ENCODE data around the gene S1PR1. TPM values are rescaled to one million over a fixed set of nuclear protein-coding genes. Genes with fewer than 3 reads are reported as not detected.
"Not testable (repeated sequence)": the region's sequence is repeated elsewhere in the genome, so short reads cannot be mapped to it uniquely, and the experiment has no call there.

S1PR1 gene
- total RNA-seq, 1 donor from 2014 or later, result 291 TPM

DNA sequence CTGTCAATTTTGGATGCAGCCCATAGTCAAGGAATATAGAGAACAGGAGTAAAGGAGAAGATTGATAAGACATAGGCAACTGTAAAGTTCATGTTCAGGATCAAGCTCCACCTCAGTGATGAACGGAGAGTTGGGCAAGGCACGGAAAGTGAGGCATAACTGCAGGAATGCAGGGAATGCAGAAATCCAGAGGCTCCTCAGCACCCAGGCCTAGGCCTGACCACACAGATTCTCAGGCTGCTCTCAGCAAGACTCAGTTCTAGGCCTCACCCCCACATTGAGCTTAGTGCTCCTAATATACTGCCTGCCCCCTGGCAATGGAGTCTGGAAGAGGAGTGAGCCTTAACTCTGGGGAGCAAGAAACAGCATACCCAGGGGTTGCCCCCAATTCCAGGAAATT is 36.3 kb upstream of the S1PR1 start:
- Histone ChIP-seq H3K9me3 (no peaks in the 10 kb centered on the region), H3K4me3 (no peak overlapping the region), H3K4me1 (no peaks in the 10 kb centered on the region), H3K27ac (no peak overlapping the region), H3K27me3 (no peaks in the 10 kb centered on the region), H3K36me3 (no peaks in the 10 kb centered on the region)
- DNase-seq (ENCODE audit: low spot score in 2 of 2), result no peak
- intact Hi-C loops (cut with DNase I), result no loop called here
- no peak for TF ChIP-seq CTCF (IDR thresholded peaks at IDR 0.05)

GRCh38 chr1:101203820-101204540 is 32.8 kb upstream of the S1PR1 start:
- H3K4me1 ChIP-seq, result peaks cover 0 to 14% of the 10 kb centered on the region in 2 donors
- TF ChIP-seq CTCF (IDR thresholded peaks at IDR 0.05), result no peak
- DNase-seq (ENCODE audit: low spot score in 2 of 2), result no peak
- intact Hi-C loops (cut with DNase I), result no loop called here
- no peak overlapping the region for H3K27ac ChIP-seq
- no peaks in the 10 kb centered on the region for H3K9me3 ChIP-seq
- no peaks in the 10 kb centered on the region for H3K36me3 ChIP-seq
- no peak overlapping the region for H3K4me3 ChIP-seq
- no peaks in the 10 kb centered on the region for H3K27me3 ChIP-seq

DNA sequence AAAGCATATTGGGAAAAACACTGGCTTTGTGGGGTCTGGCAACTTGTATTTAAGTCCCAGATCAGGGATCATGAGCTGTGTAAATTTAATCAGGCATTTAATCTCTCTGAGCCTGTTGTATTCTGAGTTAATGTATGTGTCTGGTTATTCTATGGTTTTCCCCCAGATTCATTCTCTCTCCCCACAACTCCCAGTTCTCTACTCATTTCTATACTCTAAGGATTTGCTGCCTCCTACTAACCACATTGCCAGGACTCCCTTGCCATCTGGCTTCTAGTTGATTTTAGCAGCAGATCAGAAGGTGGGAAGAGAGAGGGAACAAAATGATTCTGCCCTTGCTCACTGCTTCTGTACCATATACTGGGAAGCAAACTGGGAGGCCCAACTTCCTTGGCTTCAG is 31.4 kb upstream of the S1PR1 start:
- no peak overlapping the region for H3K27ac ChIP-seq
- H3K27me3 ChIP-seq, result no peaks in the 10 kb centered on the region
- peaks cover 0 to 19% of the 10 kb centered on the region in 2 donors for H3K4me1 ChIP-seq
- intact Hi-C loops (cut with DNase I), result no loop called here
- no peak for DNase-seq (ENCODE audit: low spot score in 2 of 2)
- TF ChIP-seq CTCF (IDR thresholded peaks at IDR 0.05), result no peak
- no peaks in the 10 kb centered on the region for H3K36me3 ChIP-seq
- H3K4me3 ChIP-seq, result no peak overlapping the region
- H3K9me3 ChIP-seq, result no peaks in the 10 kb centered on the region

GRCh38 chr1:101206139-101206538 is 30.7 kb upstream of the S1PR1 start:
- H3K27me3 ChIP-seq; H3K9me3 ChIP-seq; intact Hi-C loops (cut with DNase I); H3K36me3 ChIP-seq; H3K4me3 ChIP-seq; DNase-seq (ENCODE audit: low spot score in 2 of 2); H3K27ac ChIP-seq: not testable (repeated sequence)
- H3K4me1 ChIP-seq, result peaks cover 0 to 19% of the 10 kb centered on the region in 2 donors

DNA sequence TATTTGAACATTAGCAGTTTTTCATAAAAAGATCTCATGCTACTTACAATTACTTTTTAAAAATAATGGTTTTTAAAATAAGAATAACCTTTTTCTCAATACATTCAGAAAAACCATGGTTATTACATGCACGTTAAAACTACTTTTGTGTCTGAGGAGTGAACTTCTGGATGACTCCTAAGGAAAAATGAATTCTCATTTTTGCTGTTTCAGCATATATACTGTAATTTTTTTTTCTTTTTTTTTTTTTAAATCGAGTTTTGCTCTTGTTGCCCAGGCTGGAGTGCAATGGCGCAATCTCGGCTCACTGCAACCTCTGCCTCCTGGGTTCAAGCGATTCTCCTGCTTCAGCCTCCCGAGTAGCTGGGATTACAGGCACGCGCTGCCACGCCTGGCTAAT is 29.5 kb upstream of the S1PR1 start:
- H3K4me3 ChIP-seq; intact Hi-C loops (cut with DNase I): not testable (repeated sequence)

DNA sequence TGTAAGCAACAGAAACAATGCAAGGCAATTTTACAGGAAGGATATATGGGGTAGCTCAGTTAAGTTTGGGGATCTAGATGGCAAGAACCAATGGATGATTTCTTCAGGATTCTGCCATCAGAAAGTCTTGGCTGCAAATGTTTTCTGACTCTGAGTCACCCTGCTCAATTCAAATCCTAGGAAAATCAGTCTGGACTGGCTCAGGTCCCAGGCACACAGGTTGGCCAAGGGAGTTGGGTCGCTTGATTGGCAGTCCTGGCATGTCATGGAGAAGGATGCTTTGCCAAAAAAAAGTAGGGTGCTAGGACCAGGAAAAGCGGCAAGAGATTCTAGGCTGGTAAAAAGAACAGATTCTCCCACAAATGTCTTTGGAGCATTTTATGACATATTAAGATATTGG is 28.9 kb upstream of the S1PR1 start:
- intact Hi-C loops (cut with DNase I), result no loop called here
- Histone ChIP-seq H3K4me1 (peaks cover 0 to 19% of the 10 kb centered on the region in 2 donors), H3K36me3 (no peaks in the 10 kb centered on the region), H3K4me3 (no peak overlapping the region), H3K27ac (no peak overlapping the region), H3K9me3 (no peaks in the 10 kb centered on the region), H3K27me3 (no peaks in the 10 kb centered on the region)
- no peak for DNase-seq (ENCODE audit: low spot score in 2 of 2)
- TF ChIP-seq CTCF (IDR thresholded peaks at IDR 0.05), result no peak

More for the DNA sequence above, 29.5 kb upstream of the S1PR1 start:
- H3K36me3 ChIP-seq; H3K9me3 ChIP-seq; H3K27ac ChIP-seq; DNase-seq (ENCODE audit: low spot score in 2 of 2); H3K27me3 ChIP-seq: not testable (repeated sequence)
- H3K4me1 ChIP-seq, result peaks cover 0 to 19% of the 10 kb centered on the region in 2 donors
